LNCaP clone FGC (cell line): ENCODE measurements around the gene MKX.

Experiments used
- DNase-seq: peaks from one replicate; pipeline ENCODE4 v3.0.0-alpha.2; 2011; ENCODE audit warnings: low read depth
- H3K4me3 ChIP-seq: 2 replicates; pipeline ENCODE4 v1.5.1; 2011; ENCODE audit warnings: mild to moderate bottlenecking, low read depth, low read length, control low read depth
- TF ChIP-seq, protein P1 (sequence below): IDR thresholded peaks from 2 replicates; pipeline ENCODE4 v1.5.1; 2012; ENCODE audit warnings: mild to moderate bottlenecking; ENCODE audit not compliant: control insufficient read depth, insufficient read depth; ENCODE audit errors: extremely low read depth

Gene MKX

DNA sequence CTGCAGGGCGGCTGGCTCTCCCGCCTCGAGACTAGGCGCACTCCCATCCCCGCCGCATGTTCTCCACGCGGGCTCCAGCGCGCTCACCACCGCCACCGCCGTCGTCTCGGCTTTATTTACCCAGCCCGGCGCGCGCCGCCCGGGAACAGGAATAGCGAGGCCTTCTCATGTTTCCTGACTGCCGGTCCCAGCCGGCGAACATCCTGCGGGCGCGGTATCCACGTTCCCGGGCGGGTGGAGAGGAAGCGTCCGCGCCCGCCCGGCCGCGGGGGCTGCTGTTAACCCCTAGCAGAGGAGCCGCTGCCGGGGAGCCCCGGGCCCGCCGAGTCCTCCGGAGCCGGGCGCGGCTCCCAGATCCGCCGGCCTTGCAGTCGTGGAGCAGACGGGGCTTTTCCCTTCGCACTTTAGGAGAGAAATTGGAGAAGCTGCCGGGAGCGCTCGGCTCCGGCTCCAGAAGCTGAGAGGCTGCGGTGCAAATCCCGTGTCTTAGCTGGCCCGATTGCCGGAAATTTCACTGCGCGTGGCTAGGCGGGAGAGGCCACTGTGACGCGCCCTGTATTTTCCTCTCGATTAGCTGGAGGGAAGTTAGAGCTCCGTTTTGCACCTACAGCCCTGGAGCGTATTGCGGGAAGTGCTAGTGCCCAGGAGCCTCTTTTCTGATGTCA lies at the start of gene MKX:
Gene MKX, minus strand, starts transcription at position 88 of the 665 bp plus-strand sequence. CDS start 2,404 bp downstream, outside the sequence.
- no peak for DNase-seq
- H3K4me3 ChIP-seq = no peak within 1 kb of the TSS
- TF ChIP-seq, protein P1, sequence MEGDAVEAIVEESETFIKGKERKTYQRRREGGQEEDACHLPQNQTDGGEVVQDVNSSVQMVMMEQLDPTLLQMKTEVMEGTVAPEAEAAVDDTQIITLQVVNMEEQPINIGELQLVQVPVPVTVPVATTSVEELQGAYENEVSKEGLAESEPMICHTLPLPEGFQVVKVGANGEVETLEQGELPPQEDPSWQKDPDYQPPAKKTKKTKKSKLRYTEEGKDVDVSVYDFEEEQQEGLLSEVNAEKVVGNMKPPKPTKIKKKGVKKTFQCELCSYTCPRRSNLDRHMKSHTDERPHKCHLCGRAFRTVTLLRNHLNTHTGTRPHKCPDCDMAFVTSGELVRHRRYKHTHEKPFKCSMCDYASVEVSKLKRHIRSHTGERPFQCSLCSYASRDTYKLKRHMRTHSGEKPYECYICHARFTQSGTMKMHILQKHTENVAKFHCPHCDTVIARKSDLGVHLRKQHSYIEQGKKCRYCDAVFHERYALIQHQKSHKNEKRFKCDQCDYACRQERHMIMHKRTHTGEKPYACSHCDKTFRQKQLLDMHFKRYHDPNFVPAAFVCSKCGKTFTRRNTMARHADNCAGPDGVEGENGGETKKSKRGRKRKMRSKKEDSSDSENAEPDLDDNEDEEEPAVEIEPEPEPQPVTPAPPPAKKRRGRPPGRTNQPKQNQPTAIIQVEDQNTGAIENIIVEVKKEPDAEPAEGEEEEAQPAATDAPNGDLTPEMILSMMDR = no peak

- no peak for DNase-seq
These were observed 48.5 kb upstream of the MKX start for GRCh38 chr10:27794157-27794556.

GRCh38 chr10:27792216-27792615 lies 46.6 kb upstream of the MKX start:
- no peak overlapping the region for H3K4me3 ChIP-seq
- TF ChIP-seq, protein P1 = no peak
- DNase-seq = no peak

More at GRCh38 chr10:27794157-27794556, 48.5 kb upstream of the MKX start:
- H3K4me3 ChIP-seq = no peak overlapping the region
- TF ChIP-seq, protein P1 = peak; percentile 43

DNA sequence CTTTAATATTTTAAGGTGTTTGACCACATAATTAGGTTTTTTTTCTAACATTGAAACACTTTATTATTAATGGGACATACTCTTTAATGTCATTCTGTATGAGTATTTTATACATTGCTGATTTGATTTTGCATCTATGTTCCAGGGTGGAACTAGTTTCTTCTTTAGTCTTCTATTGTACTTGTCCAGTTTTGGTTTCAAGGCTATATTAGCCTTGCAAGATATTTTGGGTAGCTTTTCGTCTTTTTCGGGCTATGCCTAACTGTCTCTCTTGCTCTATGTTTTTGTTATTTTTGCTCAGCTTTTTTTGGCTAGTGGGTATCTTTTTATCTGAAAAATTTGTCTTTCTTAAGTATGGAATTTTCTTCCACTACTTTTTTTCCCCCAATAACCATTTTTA lies 38.7 kb upstream of the MKX start:
- TF ChIP-seq, protein P1 = no peak
- no peak overlapping the region for H3K4me3 ChIP-seq
- DNase-seq = no peak

GRCh38 chr10:27783660-27784059 lies 38.0 kb upstream of the MKX start:
- TF ChIP-seq, protein P1 = 0 out of 2 replicates have a peak, but pooled peaks have one; percentile 5
- no peak overlapping the region for H3K4me3 ChIP-seq
- no peak for DNase-seq

DNA sequence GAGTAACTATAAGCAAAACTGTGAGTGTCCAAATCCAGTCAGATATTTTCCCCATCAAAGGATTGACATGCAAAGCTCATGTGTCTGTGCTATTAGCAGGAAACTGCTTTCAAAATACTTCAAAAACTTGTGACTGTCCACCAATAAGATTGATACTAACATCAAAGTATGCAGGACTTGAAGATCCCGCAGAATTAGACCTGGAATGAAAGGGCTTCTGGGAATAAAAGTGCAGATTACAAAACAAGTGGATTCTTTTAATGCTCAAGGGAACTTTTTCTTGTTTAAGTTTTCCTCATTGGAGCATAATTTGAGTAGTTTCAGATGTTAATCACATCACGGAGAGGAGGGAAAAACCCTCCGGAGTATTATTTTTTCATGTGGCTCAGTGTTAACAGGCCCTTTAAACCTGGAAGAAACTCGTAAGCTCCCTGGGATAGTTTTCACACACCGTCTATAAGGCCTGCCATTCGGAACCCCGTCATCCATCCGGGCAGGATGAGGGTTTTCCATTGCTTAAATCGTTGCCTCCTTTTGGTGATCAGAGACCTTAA lies 33.9 kb upstream of the MKX start:
- no peak overlapping the region for H3K4me3 ChIP-seq
- TF ChIP-seq, protein P1 = no peak
- DNase-seq = no peak
